Neural cell (in vitro differentiated cells): ENCODE measurements around the gene SDSL.

Source experiments
- EP300 ChIP-seq: fragments of 450-650 bp; conservative IDR thresholded peaks from 2 replicates; pipeline ENCODE4 v1.6.1; 2014; ENCODE audit warnings: antibody characterized with exemption, mild to moderate bottlenecking, moderate library complexity; ENCODE audit not compliant: poor library complexity, severe bottlenecking
- POLR2AphosphoS5 ChIP-seq: IDR thresholded peaks from 2 replicates; pipeline ENCODE4 v1.6.1; 2012
- TF ChIP-seq, protein P1 (sequence below): fragments of 450-650 bp; IDR thresholded peaks from 2 replicates; pipeline ENCODE4 v1.5.1; 2014; ENCODE audit warnings: antibody characterized with exemption, mild to moderate bottlenecking, moderate library complexity; ENCODE audit not compliant: poor library complexity, severe bottlenecking

DNA sequence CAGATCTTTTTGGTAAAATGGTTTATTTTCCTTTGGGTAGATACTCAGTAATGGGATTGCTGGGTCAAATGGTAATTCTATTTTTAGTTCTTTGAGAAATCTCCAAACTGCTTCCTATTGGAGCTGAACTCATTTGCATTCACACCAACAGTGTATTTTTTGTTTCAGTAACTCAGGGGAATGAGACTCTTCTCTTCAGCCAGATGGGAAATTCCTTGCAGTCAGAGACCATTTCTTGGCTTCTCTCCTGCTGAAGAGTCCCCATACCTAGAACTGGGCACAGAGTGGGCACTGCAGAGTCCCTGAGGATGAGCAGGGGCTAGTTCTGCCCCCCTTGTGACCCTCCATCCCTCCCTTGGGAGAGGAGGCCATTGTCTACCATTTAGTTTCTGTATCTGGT is 10.8 kb downstream of the SDSL start:
- TF ChIP-seq, protein P1, sequence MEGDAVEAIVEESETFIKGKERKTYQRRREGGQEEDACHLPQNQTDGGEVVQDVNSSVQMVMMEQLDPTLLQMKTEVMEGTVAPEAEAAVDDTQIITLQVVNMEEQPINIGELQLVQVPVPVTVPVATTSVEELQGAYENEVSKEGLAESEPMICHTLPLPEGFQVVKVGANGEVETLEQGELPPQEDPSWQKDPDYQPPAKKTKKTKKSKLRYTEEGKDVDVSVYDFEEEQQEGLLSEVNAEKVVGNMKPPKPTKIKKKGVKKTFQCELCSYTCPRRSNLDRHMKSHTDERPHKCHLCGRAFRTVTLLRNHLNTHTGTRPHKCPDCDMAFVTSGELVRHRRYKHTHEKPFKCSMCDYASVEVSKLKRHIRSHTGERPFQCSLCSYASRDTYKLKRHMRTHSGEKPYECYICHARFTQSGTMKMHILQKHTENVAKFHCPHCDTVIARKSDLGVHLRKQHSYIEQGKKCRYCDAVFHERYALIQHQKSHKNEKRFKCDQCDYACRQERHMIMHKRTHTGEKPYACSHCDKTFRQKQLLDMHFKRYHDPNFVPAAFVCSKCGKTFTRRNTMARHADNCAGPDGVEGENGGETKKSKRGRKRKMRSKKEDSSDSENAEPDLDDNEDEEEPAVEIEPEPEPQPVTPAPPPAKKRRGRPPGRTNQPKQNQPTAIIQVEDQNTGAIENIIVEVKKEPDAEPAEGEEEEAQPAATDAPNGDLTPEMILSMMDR = no peak
- TF ChIP-seq POLR2AphosphoS5 = no peak
- no peak for TF ChIP-seq EP300
